GM12878 (cell line): ENCODE measurements around the gene C1orf174. TPM values are rescaled to one million over a fixed set of nuclear protein-coding genes. Genes with fewer than 3 reads are reported as not detected.

Experiments
- ATAC-seq: fragments of 200-7000 bp; cut with Tn5 transposase; 3 replicates; pipeline ENCODE4 v1.9.1; 2020; ENCODE audit warnings: mild to moderate bottlenecking, moderate library complexity
- BruUV-seq: library from RNA; stranded (reverse); fragments of 400-500 nt; replicated peaks from 2 replicates; lab custom pipeline; 2021; lab: Mats Ljungman, UMichigan
- CTCF ChIA-PET: fragments of 300-600 bp; sonication (Branson Sonifier 250); formaldehyde crosslinking; extraction: SDS; loops from one replicate; lab custom pipeline; 2021; ENCODE audit warnings: inconsistent platforms; lab: Yijun Ruan, JAX
- POLR2A ChIA-PET: fragments of 350-600 bp; formaldehyde crosslinking; extraction: SDS; loops from one replicate; lab custom pipeline; 2021; ENCODE audit warnings: inconsistent platforms; lab: Charles Lee
- RAD21 ChIA-PET: fragments of 300-600 bp; sonication (Branson Sonifier 250); formaldehyde crosslinking; loops from one replicate; lab custom pipeline; 2023; ENCODE audit warnings: antibody characterized with exemption; ENCODE audit not compliant: unreplicated experiment; lab: Charles Lee
- SMC1A ChIA-PET: fragments of 300-600 bp; sonication (Branson Sonifier 250); formaldehyde crosslinking; loops from one replicate; lab custom pipeline; 2023; ENCODE audit not compliant: unreplicated experiment, uncharacterized antibody; lab: Charles Lee
- DNase-seq: peaks from one replicate; pipeline ENCODE4 v3.0.0-alpha.2; 2011; ENCODE audit warnings: low read depth, low spot score
- FAIRE-seq: peaks from 3 replicates; lab custom pipeline; 2011; peaks lifted over from hg19 to GRCh38; lab: Jason Lieb, UNC
- H2AFZ ChIP-seq: 2 replicates; pipeline ENCODE4 v1.6.0; 2011; ENCODE audit warnings: low read depth, low read length, control low read depth; ENCODE audit not compliant: control insufficient read depth
- H3K27ac ChIP-seq: 2 replicates; pipeline ENCODE4 v1.5.1; 2011; ENCODE audit warnings: control low read depth; ENCODE audit not compliant: control insufficient read depth, insufficient read depth
- H3K27me3 ChIP-seq, 2 experiments: replicated peaks in 1 of 2; 2 replicates each; pipeline versions ENCODE4 v1.6.0 to v1.6.1; 2011; ENCODE audit warnings: low read length in 1 of 2; ENCODE audit not compliant: control insufficient read depth in 2 of 2, insufficient read depth in 2 of 2
- H3K36me3 ChIP-seq, 2 experiments: 2 replicates each; pipeline ENCODE4 v1.5.1; 2011; ENCODE audit warnings: low read length in 1 of 2; ENCODE audit not compliant: control insufficient read depth in 2 of 2, insufficient read depth in 2 of 2
- H3K4me1 ChIP-seq: 2 replicates; pipeline ENCODE4 v1.6.1; 2011; ENCODE audit warnings: mild to moderate bottlenecking, low read length, moderate library complexity, mixed read lengths; ENCODE audit not compliant: control insufficient read depth, insufficient read depth
- H3K4me2 ChIP-seq: 2 replicates; pipeline ENCODE4 v1.6.0; 2011; ENCODE audit warnings: control low read depth; ENCODE audit not compliant: control insufficient read depth, insufficient read depth
- H3K4me3 ChIP-seq: fragments of 200-600 bp; sonication (generic); 2 replicates; pipeline ENCODE4 v1.5.1; 2016
- H3K79me2 ChIP-seq: 2 replicates; pipeline ENCODE4 v1.6.0; 2011; ENCODE audit warnings: low read length; ENCODE audit not compliant: control insufficient read depth, insufficient read depth
- H3K9ac ChIP-seq: 2 replicates; pipeline ENCODE4 v1.8.0; 2011; ENCODE audit warnings: low read length, control low read depth, mixed read lengths; ENCODE audit not compliant: control insufficient read depth, insufficient read depth
- H3K9me3 ChIP-seq: replicated peaks from 3 replicates; pipeline ENCODE4 v1.5.1; 2011; ENCODE audit warnings: mild to moderate bottlenecking, low read length; ENCODE audit not compliant: control insufficient read depth, insufficient read depth
- H4K20me1 ChIP-seq: 2 replicates; pipeline ENCODE4 v1.6.0; 2011; ENCODE audit not compliant: control insufficient read depth, insufficient read depth
- BCL11A ChIP-seq: IDR thresholded peaks from 2 replicates; pipeline ENCODE4 v1.6.1; 2011; ENCODE audit warnings: low read depth, low read length
- CTCF ChIP-seq, 3 experiments: IDR thresholded peaks in 2 of 3; conservative IDR thresholded peaks in 1 of 3; 2 replicates each; pipeline ENCODE4 v1.5.1; 2011; ENCODE audit warnings: low read depth in 3 of 3, low read length in 3 of 3, mild to moderate bottlenecking in 3 of 3, control low read depth in 2 of 3, moderate library complexity in 2 of 3, inconsistent platforms in 1 of 3, mixed read lengths in 1 of 3; ENCODE audit not compliant: control insufficient read depth in 2 of 3, insufficient read depth in 1 of 3; ENCODE audit errors: extremely low read depth in 1 of 3
- EED ChIP-seq: sonication (generic); IDR thresholded peaks from 2 replicates; pipeline ENCODE4 v1.6.1; 2016; ENCODE audit warnings: antibody characterized with exemption, low read depth
- FOS ChIP-seq: IDR thresholded peaks from 3 replicates; pipeline ENCODE4 v1.6.1; 2011; ENCODE audit warnings: borderline replicate concordance; ENCODE audit not compliant: insufficient read length; ENCODE audit errors: extremely low read depth
- RAD21 ChIP-seq: IDR thresholded peaks from 2 replicates; pipeline ENCODE4 v1.6.1; 2011; ENCODE audit warnings: mild to moderate bottlenecking, low read depth, low read length, moderate library complexity; ENCODE audit not compliant: insufficient read depth
- SIN3A ChIP-seq: IDR thresholded peaks from 2 replicates; pipeline ENCODE4 v1.6.1; 2012; ENCODE audit warnings: low read depth, low read length, improper control_type of control experiment
- SKIL ChIP-seq: fragments of 450-650 bp; IDR thresholded peaks from 2 replicates; pipeline ENCODE4 v1.6.1; 2017; ENCODE audit warnings: mild to moderate bottlenecking, low read depth, inconsistent platforms; ENCODE audit not compliant: poor library complexity, severe bottlenecking
- SRF ChIP-seq, 2 experiments: IDR thresholded peaks; 2 replicates each; pipeline ENCODE4 v1.6.1; 2011; ENCODE audit warnings: low read depth in 2 of 2, low read length in 2 of 2, mild to moderate bottlenecking in 1 of 2, moderate library complexity in 1 of 2
- WRNIP1 ChIP-seq: IDR thresholded peaks from 2 replicates; pipeline ENCODE4 v1.6.1; 2011; ENCODE audit warnings: low read depth, low read length, improper control_type of control experiment, borderline replicate concordance
- ZNF217 ChIP-seq: fragments of 450-650 bp; IDR thresholded peaks from 2 replicates; pipeline ENCODE4 v1.6.1; 2017; ENCODE audit warnings: antibody characterized with exemption, mild to moderate bottlenecking
- WGBS: methylation state at CpG from one replicate; pipeline ENCODE4 v1.1.6; 2016; ENCODE audit warnings: low lambda C conversion rate; ENCODE audit not compliant: insufficient replicate concordance, insufficient coverage; ENCODE audit errors: missing lambda C conversion rate; 5-methylcytosine and 5-hydroxymethylcytosine counted together
- in situ Hi-C: fragments of 300-500 bp; cut with MboI; formaldehyde crosslinking; loops from 9 replicates; pipeline ENCODE4 v1.14.3; 2018; ENCODE audit warnings: mixed read lengths
- intact Hi-C: fragments of 100-400 bp; cut with micrococcal nuclease; formaldehyde crosslinking; loops from one replicate; pipeline ENCODE4 v1.14.2; 2022; ENCODE audit not compliant: unreplicated experiment
- polyA plus RNA-seq, 11 experiments: library from polyadenylated mRNA; depleted of rRNA in 4 of 11; unstranded in 6 of 11; stranded (reverse) in 5 of 11; fragments of >200 nt; fragmentation: Nextera tagmentation in 4 of 11; fragmentation: Illumina TruSeq in 1 of 11; extraction: Ambion mirVana in 4 of 11; extraction: Trizol in 1 of 11; gene quantifications; 1 replicate in 1 of 11; 2 replicates in 10 of 11; pipeline versions ENCODE4 v1.2.1 to v1.2.3, GENCODE V29; 2011 to 2016; ENCODE audit warnings: inconsistent platforms in 2 of 11, missing spikeins in 2 of 11, low read depth in 1 of 11
- total RNA-seq, 4 experiments: library from RNA; depleted of rRNA in 3 of 4; stranded (reverse); fragments of >200 nt in 3 of 4; fragmentation: Illumina TruSeq in 1 of 4; extraction: Trizol in 1 of 4; gene quantifications; 2 replicates each; pipeline versions ENCODE4 v1.2.1 to v1.2.3, GENCODE V29; 2013 to 2021
- TF ChIP-seq, protein P1 (sequence below): fragments of 450-650 bp; IDR thresholded peaks from 2 replicates; pipeline ENCODE4 v1.6.1; 2016; ENCODE audit warnings: mild to moderate bottlenecking

Gene C1orf174
- total and polyA plus RNA-seq, 10 of the 15 experiments (the other 5 are each of a cell fraction or from before 2014, with no cell fraction given), result 17.5 to 35.4 (median 25.1) TPM

DNA sequence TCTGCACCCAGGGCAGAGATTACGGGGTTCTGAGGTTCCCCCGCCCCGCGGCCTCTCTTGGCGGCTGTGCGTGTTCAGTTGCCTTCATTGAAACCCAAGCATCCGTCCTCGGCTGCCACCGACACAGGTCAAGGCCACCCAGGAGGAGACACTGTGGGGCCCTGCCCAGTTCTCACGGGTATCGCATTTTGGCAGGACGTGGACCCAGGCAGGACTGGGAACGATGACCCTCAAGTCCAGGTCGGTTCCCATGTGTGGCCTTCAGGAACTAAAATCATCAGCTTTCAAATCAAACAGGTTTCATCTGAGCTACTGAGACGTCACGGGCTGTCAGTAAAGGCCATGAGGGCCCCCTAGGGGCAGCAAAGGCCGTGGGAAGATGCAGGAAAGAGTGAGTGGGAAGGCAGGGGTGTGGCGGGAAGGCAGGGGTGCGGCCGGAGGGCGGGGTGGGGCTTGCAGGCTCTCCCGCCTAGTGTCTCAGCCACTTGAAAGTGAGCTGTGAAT lies 7.0 kb upstream of the C1orf174 start:
- in situ Hi-C loops, result no loop called here
- Histone ChIP-seq H3K27ac (no peak overlapping the region), H3K79me2 (no peaks in the 10 kb centered on the region), H3K27me3 (peaks cover 3 to 4% of the 10 kb centered on the region in 2 experiments; a peak in 3 of 4 replicates), H4K20me1 (no peaks in the 10 kb centered on the region), H3K4me1 (no peaks in the 10 kb centered on the region), H3K9ac (no peak overlapping the region), H3K36me3 (no peaks in the 10 kb centered on the region), H3K4me2 (no peak overlapping the region), H3K4me3 (no peak overlapping the region), H3K9me3 (no peaks in the 10 kb centered on the region), H2AFZ (no peak overlapping the region)
- DNase-seq (no peak), ATAC-seq (peak; percentile 21; the same call in 2 of the 3 replicates), FAIRE-seq (no peak)
- SMC1A ChIA-PET, result interaction anchor here (0.6 kb wide), 1 partner anchor 8 kb away, joined by 3 read pairs; no protein-coding TSS in a partner anchor
- TF ChIP-seq ZNF217 (no peak), BCL11A (no peak), CTCF (IDR thresholded peaks at IDR 0.05 in 2 of 3, conservative IDR thresholded peaks at IDR 0.05 in 1 of 3; ENCODE audit: control insufficient read depth in 2 of 3, extremely low read depth in 1 of 3, insufficient read depth in 1 of 3, low read depth in 3 of 3, low read length in 3 of 3) (peak; percentile 27 to 34 (median 32); a peak in 4 of 6 replicates), WRNIP1 (no peak), FOS (no peak), RAD21 (peak; percentile 61), SRF (IDR thresholded peaks at IDR 0.05; ENCODE audit: low read depth in 2 of 2, low read length in 2 of 2) (no peak), SIN3A (no peak), SKIL (no peak), EED (no peak)
- TF ChIP-seq, protein P1, sequence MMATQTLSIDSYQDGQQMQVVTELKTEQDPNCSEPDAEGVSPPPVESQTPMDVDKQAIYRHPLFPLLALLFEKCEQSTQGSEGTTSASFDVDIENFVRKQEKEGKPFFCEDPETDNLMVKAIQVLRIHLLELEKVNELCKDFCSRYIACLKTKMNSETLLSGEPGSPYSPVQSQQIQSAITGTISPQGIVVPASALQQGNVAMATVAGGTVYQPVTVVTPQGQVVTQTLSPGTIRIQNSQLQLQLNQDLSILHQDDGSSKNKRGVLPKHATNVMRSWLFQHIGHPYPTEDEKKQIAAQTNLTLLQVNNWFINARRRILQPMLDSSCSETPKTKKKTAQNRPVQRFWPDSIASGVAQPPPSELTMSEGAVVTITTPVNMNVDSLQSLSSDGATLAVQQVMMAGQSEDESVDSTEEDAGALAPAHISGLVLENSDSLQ, result no peak
- RAD21 ChIA-PET, result interaction anchor here (1.1 to 1.3 kb wide), 2 partner anchors 15 to 50 kb away, joined by 3 read pairs; partner anchors contain the start of genes CEP104 and DFFB
- BruUV-seq, result no TSS peak
- 52% methylated on average over 22 of the region's 22 CpGs for WGBS
- intact Hi-C loops, result no loop called here
- POLR2A ChIA-PET, result interaction anchor here (0.7 kb wide), 1 partner anchor 880 kb away, joined by 4 read pairs; no protein-coding TSS in a partner anchor
- CTCF ChIA-PET, result interaction anchor here (0.6 to 1.3 kb wide), 2 partner anchors 131 to 1526 kb away, joined by 3 read pairs; no protein-coding TSS in a partner anchor
